OCI-LY7 (cell line): ENCODE measurements around the gene CNTNAP1. TPM values are rescaled to one million over a fixed set of nuclear protein-coding genes. Genes with fewer than 3 reads are reported as not detected.

ENCODE experiments used
- BruUV-seq: library from RNA; stranded (reverse); fragments of 400-500 nt; replicated peaks from 2 replicates; lab custom pipeline; 2021; lab: Mats Ljungman, UMichigan
- CTCF ChIA-PET: fragments of 300-600 bp; sonication (Branson Sonifier 250); formaldehyde crosslinking; loops from one replicate; lab custom pipeline; 2022; ENCODE audit warnings: antibody characterized with exemption; ENCODE audit not compliant: unreplicated experiment; lab: Charles Lee
- POLR2A ChIA-PET: fragments of 300-600 bp; sonication (Branson Sonifier 250); formaldehyde crosslinking; loops from one replicate; lab custom pipeline; 2022; ENCODE audit warnings: antibody characterized with exemption; lab: Charles Lee
- DNase-seq: peaks from one replicate; pipeline ENCODE4 v3.0.0-alpha.2; 2015; ENCODE audit warnings: low spot score
- H2AFZ ChIP-seq: fragments of 200-600 bp; sonication (generic), shearing (Covaris generic); 2 replicates; pipeline ENCODE4 v1.6.1; 2014; ENCODE audit warnings: mild to moderate bottlenecking, antibody characterized with exemption, low read length, moderate library complexity
- H3K27ac ChIP-seq: fragments of 200-600 bp; sonication (generic); 2 replicates; pipeline ENCODE4 v1.5.1; 2014; ENCODE audit warnings: mixed run types, low read depth, mild to moderate bottlenecking, moderate library complexity, low read length, inconsistent platforms; ENCODE audit not compliant: poor library complexity, severe bottlenecking
- H3K36me3 ChIP-seq: fragments of 200-600 bp; sonication (generic); 2 replicates; pipeline ENCODE4 v1.6.1; 2014; ENCODE audit warnings: mild to moderate bottlenecking, antibody characterized with exemption, low read length, moderate library complexity, mixed read lengths; ENCODE audit not compliant: insufficient read depth
- H3K4me1 ChIP-seq: fragments of 200-600 bp; sonication (generic); 2 replicates; pipeline ENCODE4 v1.5.1; 2014; ENCODE audit warnings: mild to moderate bottlenecking, low read length; ENCODE audit not compliant: insufficient read depth, poor library complexity, severe bottlenecking
- H3K4me2 ChIP-seq: fragments of 200-600 bp; sonication (generic); 2 replicates; pipeline ENCODE4 v1.6.1; 2014; ENCODE audit warnings: mild to moderate bottlenecking, low read length
- H3K4me3 ChIP-seq: fragments of 200-600 bp; sonication (generic); 2 replicates; pipeline ENCODE4 v1.5.1; 2014; ENCODE audit warnings: mild to moderate bottlenecking, low read depth, low read length; ENCODE audit not compliant: poor library complexity, severe bottlenecking
- H3K79me2 ChIP-seq: fragments of 200-600 bp; sonication (generic); 2 replicates; pipeline ENCODE4 v1.6.1; 2016; ENCODE audit warnings: low read depth, mild to moderate bottlenecking, low read length, moderate library complexity, mixed read lengths; ENCODE audit not compliant: insufficient read depth
- H3K9me2 ChIP-seq: fragments of 200-600 bp; sonication (generic); 2 replicates; pipeline ENCODE4 v1.6.1; 2016; ENCODE audit warnings: mild to moderate bottlenecking, low read length, mixed read lengths; ENCODE audit not compliant: insufficient read depth
- H3K9me3 ChIP-seq: fragments of 200-600 bp; sonication (generic); 2 replicates; pipeline ENCODE4 v1.6.1; 2014; ENCODE audit warnings: mild to moderate bottlenecking, mixed run types, low read length, mixed read lengths
- H4K20me1 ChIP-seq: fragments of 200-600 bp; sonication (generic); 2 replicates; pipeline ENCODE4 v1.6.1; 2014; ENCODE audit warnings: mild to moderate bottlenecking, antibody characterized with exemption, low read length, moderate library complexity, mixed read lengths; ENCODE audit not compliant: insufficient read depth
- CTCF ChIP-seq: fragments of 200-600 bp; sonication (generic); conservative IDR thresholded peaks from 2 replicates; pipeline ENCODE4 v1.5.1; 2014; ENCODE audit warnings: mild to moderate bottlenecking, antibody characterized with exemption, low read length, moderate library complexity, mixed read lengths
- EZH2phosphoT487 ChIP-seq: fragments of 200-600 bp; sonication (generic); IDR thresholded peaks from 2 replicates; pipeline ENCODE4 v1.6.1; 2018; ENCODE audit warnings: low read depth, borderline replicate concordance, mild to moderate bottlenecking, mixed run types, antibody characterized with exemption, low read length, moderate library complexity, mixed read lengths
- intact Hi-C: fragments of 100-400 bp; cut with micrococcal nuclease; formaldehyde crosslinking; loops from one replicate; pipeline ENCODE4 v1.10.0; 2022; ENCODE audit not compliant: unreplicated experiment
- total RNA-seq, 2 experiments: library from RNA; depleted of rRNA in 1 of 2; stranded (reverse); fragments of >200 nt in 1 of 2; shearing (Covaris generic) in 1 of 2; gene quantifications; 2 replicates each; pipeline ENCODE4 v1.2.3, GENCODE V29; 2014 to 2022

CNTNAP1 gene
- total RNA-seq, 2 experiments from 2014 or later, result 1.0 to 6.8 TPM

- no TSS peak for BruUV-seq
- Histone ChIP-seq H3K4me1 (peaks cover 46% of the 10 kb centered on the region), H3K27ac (peak overlapping the region; percentile 21), H3K36me3 (peaks cover 4% of the 10 kb centered on the region; the same call in 1 of the 2 replicates), H4K20me1 (no peaks in the 10 kb centered on the region), H2AFZ (no peak overlapping the region), H3K79me2 (no peaks in the 10 kb centered on the region), H3K9me3 (no peaks in the 10 kb centered on the region), H3K4me2 (peak overlapping the region; percentile 89), H3K9me2 (no peaks in the 10 kb centered on the region), H3K4me3 (peak overlapping the region; percentile 82)
- ChIA-PET POLR2A (interaction anchor here (0.7 kb wide), 1 partner anchor 13 kb away, joined by 3 read pairs; no protein-coding TSS in a partner anchor), CTCF (interaction anchor here (0.5 kb wide), 1 partner anchor 203 kb away, joined by 3 read pairs; no protein-coding TSS in a partner anchor)
- intact Hi-C loops, result loop anchor here (2.0 kb wide), 1 partner anchor 16 kb away; the partner anchor contains the start of gene TUBG2
- peak; percentile 28 for DNase-seq
- TF ChIP-seq EZH2phosphoT487, result no peak
These were observed 7.5 kb upstream of the CNTNAP1 start for GRCh38 chr17:42674755-42675347.

- TF ChIP-seq CTCF, result no peak
- TF ChIP-seq EZH2phosphoT487, result no peak
- no peak overlapping the region for H2AFZ ChIP-seq
- no peaks in the 10 kb centered on the region for H3K9me3 ChIP-seq
These were observed 6.9 kb upstream of the CNTNAP1 start for GRCh38 chr17:42675348-42675964.

GRCh38 chr17:42675965-42676423 is 6.3 kb upstream of the CNTNAP1 start:
- ChIA-PET CTCF (interaction anchor here (2.3 kb wide), 1 partner anchor 98 kb away, joined by 8 read pairs; no protein-coding TSS in a partner anchor), POLR2A (interaction anchor here (0.7 to 2.5 kb wide), 5 partner anchors 58 to 98 kb away, joined by 3 to 9 read pairs (median 8); partner anchors contain the start of gene PSMC3IP)
- no peaks in the 10 kb centered on the region for H3K9me2 ChIP-seq
- H4K20me1 ChIP-seq, result no peaks in the 10 kb centered on the region
- intact Hi-C loops, result loop anchor here (2.0 kb wide), 1 partner anchor 17 kb away; the partner anchor contains the start of gene TUBG2
- BruUV-seq, result no TSS peak
- peak overlapping the region; percentile 38; the same call in 1 of the 2 replicates for H2AFZ ChIP-seq
- H3K4me3 ChIP-seq, result peak overlapping the region; percentile 82
- H3K4me1 ChIP-seq, result peaks cover 56% of the 10 kb centered on the region
- peak overlapping the region; percentile 26 for H3K27ac ChIP-seq
- H3K4me2 ChIP-seq, result peak overlapping the region; percentile 89
- peak; percentile 27 for DNase-seq
- no peaks in the 10 kb centered on the region for H3K9me3 ChIP-seq
- TF ChIP-seq CTCF (no peak), EZH2phosphoT487 (no peak)
- peaks cover under 1% of the 10 kb centered on the region; the same call in 1 of the 2 replicates for H3K36me3 ChIP-seq
- no peaks in the 10 kb centered on the region for H3K79me2 ChIP-seq

More at GRCh38 chr17:42675348-42675964, 6.9 kb upstream of the CNTNAP1 start:
- H3K4me3 ChIP-seq, result peak overlapping the region; percentile 82
- BruUV-seq, result no TSS peak
- H3K4me1 ChIP-seq, result peaks cover 52% of the 10 kb centered on the region
- peaks cover 4% of the 10 kb centered on the region; the same call in 1 of the 2 replicates for H3K36me3 ChIP-seq
- peak overlapping the region; percentile 20 for H3K27ac ChIP-seq
- no peaks in the 10 kb centered on the region for H4K20me1 ChIP-seq
- intact Hi-C loops, result loop anchor here (2.0 kb wide), 1 partner anchor 17 kb away; the partner anchor contains the start of gene TUBG2
- CTCF ChIA-PET, result no interaction called here
- no peaks in the 10 kb centered on the region for H3K79me2 ChIP-seq
- peak overlapping the region; percentile 89 for H3K4me2 ChIP-seq
- DNase-seq, result peak; percentile 33
- POLR2A ChIA-PET, result interaction anchor here (2.3 to 2.5 kb wide), 2 partner anchors 67 to 70 kb away, joined by 8 to 9 read pairs; no protein-coding TSS in a partner anchor
- H3K9me2 ChIP-seq, result no peaks in the 10 kb centered on the region
